ENCODE measurements around the gene UGT1A8. TPM values are rescaled to one million over a fixed set of nuclear protein-coding genes. Genes with fewer than 3 reads are reported as not detected.

Gene UGT1A8
- total RNA-seq, 1 experiment from 2014 or later = not detected

DNA sequence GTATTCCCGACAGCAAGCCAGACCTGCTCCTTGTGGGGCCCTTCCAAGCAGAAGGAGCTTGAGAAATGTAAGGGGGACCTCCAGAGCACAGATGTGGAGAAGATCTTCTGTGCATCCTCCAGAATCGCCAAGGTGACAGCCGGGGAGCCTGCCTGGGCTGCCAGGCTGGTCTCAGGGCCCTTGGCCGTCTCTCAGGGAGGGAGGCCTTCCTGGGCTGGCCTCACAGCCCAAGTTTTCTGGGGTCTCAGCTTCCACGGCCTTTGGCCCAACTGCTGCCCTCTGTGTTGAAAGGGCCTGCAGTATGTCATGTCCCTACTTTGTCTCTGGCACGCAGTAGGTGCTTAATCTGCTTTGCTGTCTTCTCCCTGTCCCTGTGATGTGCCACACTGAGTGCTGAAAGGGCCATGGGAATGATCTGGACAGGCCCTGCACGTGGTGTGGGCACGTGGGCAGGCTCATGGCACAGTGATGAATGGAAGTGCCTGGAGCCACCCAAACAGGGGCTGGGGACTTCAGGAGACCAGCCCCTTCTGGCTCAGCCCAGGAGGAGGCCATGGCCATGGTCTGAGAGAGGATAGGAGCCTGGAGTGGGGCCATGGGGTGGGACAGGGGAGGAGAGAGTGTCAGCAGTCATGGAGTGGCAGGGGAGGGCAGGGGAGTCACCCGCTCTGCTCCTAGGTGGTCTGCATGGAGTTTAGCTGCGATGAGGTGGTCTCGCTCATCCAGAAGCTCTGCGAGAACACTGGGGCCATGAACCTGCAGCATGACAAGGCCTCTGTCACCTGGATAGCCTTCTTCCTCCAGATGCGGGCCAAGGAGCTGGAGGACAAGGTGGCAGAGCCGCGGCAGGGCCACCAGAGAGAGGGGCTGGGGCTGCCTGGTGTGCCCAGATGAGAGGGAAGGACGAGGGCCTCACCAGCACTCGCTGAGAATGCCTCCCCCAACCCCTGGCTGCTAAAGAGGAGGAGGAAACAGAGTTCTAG lies 201.5 kb downstream of the UGT1A8 start:
- no peak for DNase-seq (ENCODE audit: low spot score)

DNA sequence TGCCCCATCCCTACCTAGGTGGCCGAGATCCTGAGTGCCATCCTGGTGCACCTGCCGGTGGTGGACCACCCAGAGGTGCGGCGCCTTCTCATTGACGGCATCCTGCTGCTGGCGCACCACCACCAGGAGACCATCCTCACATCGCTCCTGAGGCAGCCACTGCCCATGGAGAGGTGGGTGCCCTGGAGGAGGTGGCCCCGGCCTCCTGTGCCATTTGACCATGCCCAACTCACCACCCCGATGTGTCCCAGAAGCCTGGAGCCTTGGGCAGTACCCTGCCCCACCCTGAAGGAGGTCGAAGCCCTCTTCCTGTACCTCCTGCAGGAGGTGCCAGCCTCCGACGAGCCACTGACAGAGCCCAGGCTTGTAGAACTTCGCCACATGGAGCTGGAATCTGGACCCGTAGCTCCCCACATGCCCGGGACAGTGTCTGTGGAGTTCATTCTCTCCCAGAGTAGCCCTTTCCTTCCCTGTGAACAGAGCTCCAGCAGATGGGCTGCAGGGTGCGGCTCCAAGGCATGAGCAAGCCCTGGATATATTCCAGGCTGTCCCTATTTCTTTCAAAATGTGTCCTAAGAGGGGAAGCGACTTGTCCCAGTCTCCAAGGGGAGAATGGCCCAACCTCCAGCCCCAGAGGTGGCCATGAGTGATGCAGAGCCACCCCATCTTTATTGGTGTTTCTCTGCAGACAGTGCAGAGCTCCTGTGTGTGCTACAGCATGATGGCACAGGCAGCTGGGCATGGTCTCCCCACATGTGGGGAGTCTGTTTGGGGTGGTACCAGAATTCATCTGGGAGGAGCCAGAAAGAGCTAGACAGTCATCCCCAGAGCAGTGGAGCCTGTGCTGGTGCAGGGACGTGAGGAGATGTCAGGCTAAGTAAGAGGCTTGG lies 202.7 kb downstream of the UGT1A8 start:
- DNase-seq (ENCODE audit: low spot score) = no peak

DNA sequence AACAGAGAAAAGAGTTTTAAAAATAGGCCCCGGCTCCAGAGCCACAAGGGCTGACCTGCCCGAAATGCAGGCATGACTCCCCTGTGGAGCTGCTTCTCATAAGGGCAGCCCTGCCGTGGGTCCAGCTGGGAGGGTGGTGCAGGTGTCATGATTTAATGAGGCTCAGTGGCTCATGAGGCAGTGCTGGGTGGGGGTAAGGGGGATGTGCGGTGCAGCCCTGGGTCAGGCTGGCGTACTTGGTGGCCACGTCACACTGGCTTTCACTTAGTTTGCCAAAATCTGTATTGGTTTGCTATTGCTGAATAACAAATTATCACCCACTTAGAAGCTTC lies 203.3 kb downstream of the UGT1A8 start:
- no peak for DNase-seq (ENCODE audit: low spot score)

DNA sequence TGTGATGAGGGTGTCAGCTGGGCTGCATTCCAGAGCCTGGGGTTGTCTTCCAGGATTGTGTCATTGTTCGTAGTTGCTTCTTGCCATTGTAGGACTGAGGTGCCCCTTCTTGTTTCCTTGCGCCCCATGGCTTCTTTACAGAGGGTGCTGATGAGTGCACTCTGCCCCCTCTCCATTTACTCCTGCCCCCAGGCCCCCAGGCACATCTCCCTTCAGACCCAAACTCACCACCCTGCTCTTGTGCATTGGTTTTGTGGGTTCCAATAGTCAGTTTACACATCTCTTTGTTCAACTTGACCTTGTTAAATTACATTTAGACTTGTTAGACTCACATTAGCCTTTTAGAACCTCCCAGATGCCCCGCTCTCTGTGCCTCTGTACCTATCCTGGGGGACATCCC lies 203.8 kb downstream of the UGT1A8 start:
- DNase-seq (ENCODE audit: low spot score) = no peak

DNA sequence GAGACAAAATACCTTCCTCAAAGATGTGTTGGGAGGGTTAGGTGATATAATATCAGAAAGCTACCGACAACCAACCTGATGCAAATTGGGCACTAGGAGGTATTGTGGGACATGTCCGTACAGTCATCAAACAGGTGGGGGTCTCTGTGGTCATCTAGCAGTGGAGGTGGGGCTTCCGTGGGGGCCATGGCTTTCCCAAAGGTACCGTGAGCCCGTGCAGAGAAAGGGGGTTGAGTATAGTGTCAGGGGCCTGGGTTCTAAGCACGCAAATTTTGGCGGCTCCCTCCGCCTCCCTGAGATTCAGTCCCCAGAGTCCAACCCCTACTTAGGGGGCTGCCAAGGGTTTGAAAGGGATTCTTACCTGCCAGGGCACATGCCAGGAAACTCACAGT lies 204.3 kb downstream of the UGT1A8 start:
- no peak for DNase-seq (ENCODE audit: low spot score)

DNA sequence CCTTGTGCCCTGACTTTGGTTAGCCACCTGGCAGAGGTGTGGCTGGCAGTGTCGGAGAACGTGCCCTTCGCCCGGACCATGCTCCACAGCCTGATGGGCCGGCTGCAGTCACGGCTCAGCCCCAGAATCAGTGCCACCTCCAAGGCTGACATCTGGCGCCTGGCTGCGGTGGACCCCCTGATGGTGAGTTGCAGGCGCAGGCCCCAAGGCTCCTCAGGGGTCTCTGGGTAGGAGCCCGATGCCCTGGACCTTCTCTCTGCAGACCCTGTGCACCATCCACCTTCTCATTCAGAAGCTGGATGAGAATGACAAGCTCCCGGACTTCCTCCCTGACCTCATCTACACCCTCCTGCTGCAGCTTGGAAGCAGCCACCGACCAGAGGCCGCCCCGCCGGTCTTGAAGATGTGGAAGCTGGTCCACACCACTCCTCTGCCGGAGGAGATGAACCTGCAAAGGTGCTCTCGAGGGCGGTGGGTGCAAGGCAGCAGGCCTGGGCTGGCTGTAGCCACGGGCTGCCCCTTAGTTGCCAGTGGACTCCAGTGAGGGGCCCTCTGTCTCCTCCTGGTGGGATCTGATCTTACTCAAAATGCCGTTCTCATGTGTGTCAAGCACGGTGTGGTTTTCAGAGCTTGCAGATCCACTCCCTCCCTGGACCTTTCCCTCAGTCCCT lies 204.8 kb downstream of the UGT1A8 start:
- no peak for DNase-seq (ENCODE audit: low spot score)

Other genes with a start within 250 kb of the UGT1A8 start
- 62.0 and 70.1 TPM in 2 replicates for gene USP40, start 50.9 kb upstream of the UGT1A8 start, total RNA-seq (2014; rRNA removed; shearing (Covaris generic))
- not detected in 2 replicates for gene UGT1A10, start 18.8 kb downstream of the UGT1A8 start, total RNA-seq (2014; rRNA removed; shearing (Covaris generic))
- not detected in 2 replicates for gene UGT1A9, start 54.3 kb downstream of the UGT1A8 start, total RNA-seq (2014; rRNA removed; shearing (Covaris generic))
- not detected in 2 replicates for gene UGT1A7, start 64.3 kb downstream of the UGT1A8 start, total RNA-seq (2014; rRNA removed; shearing (Covaris generic))
- 0.05 TPM in 1 of 2 replicates, not detected in the other for gene UGT1A6, start 75.3 kb downstream of the UGT1A8 start, total RNA-seq (2014; rRNA removed; shearing (Covaris generic))
- not detected in 2 replicates for gene UGT1A5, start 95.3 kb downstream of the UGT1A8 start, total RNA-seq (2014; rRNA removed; shearing (Covaris generic))
- not detected in 2 replicates for gene UGT1A4, start 101.1 kb downstream of the UGT1A8 start, total RNA-seq (2014; rRNA removed; shearing (Covaris generic))
- gene UGT1A3, start 111.4 kb downstream of the UGT1A8 start, total RNA-seq (2014; rRNA removed; shearing (Covaris generic)) = not detected in 2 replicates
- not detected in 2 replicates for gene UGT1A1, start 142.6 kb downstream of the UGT1A8 start, total RNA-seq (2014; rRNA removed; shearing (Covaris generic))
- 0.48 TPM in 1 of 2 replicates, not detected in the other for gene MROH2A, start 160.7 kb downstream of the UGT1A8 start, total RNA-seq (2014; rRNA removed; shearing (Covaris generic))
- 78.3 and 83.2 TPM in 2 replicates for gene HJURP, start 236.9 kb downstream of the UGT1A8 start, total RNA-seq (2014; rRNA removed; shearing (Covaris generic))